HG03196 (cell line): ENCODE data around the gene RPL18.
A peak's percentile ranks its signal among the peaks of the same experiment; 100 is the strongest.

Experiments
- ATAC-seq: cut with Tn5 transposase; IDR thresholded peaks from one replicate; pipeline ENCODE4 v1.9.1; 2021; ENCODE audit not compliant: unreplicated experiment

Gene RPL18

GRCh38 chr19:48614436-48615230, 4.3 kb downstream of the RPL18 start, which contains the start of gene FAM83E:
Gene FAM83E, minus strand, starts transcription at chr19:48615076. Its CDS starts 1,704 bp downstream, at chr19:48613372.
- no peak for ATAC-seq

GRCh38 chr19:48613852-48614435, 5.0 kb downstream of the RPL18 start:
- ATAC-seq = no peak

GRCh38 chr19:48613024-48613851, 5.7 kb downstream of the RPL18 start:
- no peak for ATAC-seq

- no peak for ATAC-seq
Observed at GRCh38 chr19:48611872-48612271, 7.1 kb downstream of the RPL18 start.

GRCh38 chr19:48609571-48610108, 9.3 kb downstream of the RPL18 start:
- no peak for ATAC-seq

- peak; percentile 55 for ATAC-seq
Observed at GRCh38 chr19:48608798-48609263, 10.1 kb downstream of the RPL18 start.

GRCh38 chr19:48607359-48607755, 11.6 kb downstream of the RPL18 start:
- no peak for ATAC-seq

GRCh38 chr19:48606463-48607358, 12.3 kb downstream of the RPL18 start, which contains the start of gene SPACA4:
Gene SPACA4, plus strand, starts transcription at chr19:48606742. Its CDS starts 237 bp downstream, at chr19:48606979.
- ATAC-seq = no peak

- no peak for ATAC-seq
Observed at GRCh38 chr19:48603850-48604249, 15.1 kb downstream of the RPL18 start.

- no peak for ATAC-seq
Observed at GRCh38 chr19:48603449-48603848, 15.5 kb downstream of the RPL18 start.

- ATAC-seq = no peak
Observed at GRCh38 chr19:48603001-48603400, 16.0 kb downstream of the RPL18 start.

- no peak for ATAC-seq
Observed at GRCh38 chr19:48600679-48601417, 18.1 kb downstream of the RPL18 start.

GRCh38 chr19:48598996-48599700, 19.8 kb downstream of the RPL18 start:
- ATAC-seq = no peak

GRCh38 chr19:48596679-48597465, 22.1 kb downstream of the RPL18 start:
- no peak for ATAC-seq

GRCh38 chr19:48596237-48596636, 22.7 kb downstream of the RPL18 start:
- ATAC-seq = no peak

- ATAC-seq = no peak
Observed at GRCh38 chr19:48595833-48596232, 23.1 kb downstream of the RPL18 start.

- ATAC-seq = no peak
Observed at GRCh38 chr19:48595171-48595570, 23.8 kb downstream of the RPL18 start.

- ATAC-seq = no peak
Observed at GRCh38 chr19:48591021-48591420, 28.0 kb downstream of the RPL18 start.
